Posterior vena cava (tissue), 2 donors: Measurements from ENCODE around the gene ABAT. TPM values are rescaled to one million over a fixed set of nuclear protein-coding genes. Genes with fewer than 3 reads are reported as not detected.
"Not testable (repeated sequence)": the region's sequence is repeated elsewhere in the genome, so short reads cannot be mapped to it uniquely, and the experiment has no call there.

Experiments
- DNase-seq: peaks from one replicate; pipeline ENCODE4 v3.0.0-alpha.2; 2020; ENCODE audit warnings: low spot score
- intact Hi-C, 2 donors: fragments of 100-400 bp; cut with DNase I; formaldehyde crosslinking; loops; one replicate each; pipeline versions ENCODE4 v1.14.1 to v1.14.2; 2022 to 2023
- total RNA-seq, 2 donors: library from RNA; stranded (reverse); fragmentation: NEBNext Ultra II Directional; extraction: Animal tissue kit (Norgen Biotek cat#: 25700); gene quantifications; one replicate each; pipeline ENCODE4 v1.2.1, GENCODE V29; 2021
- donor health status: DM: yes; HTN: yes; CAD: no.
- donor health status: DM: yes; HTN: yes; CAD: no.

The ABAT gene
- total RNA-seq, 2 donors from 2014 or later, result 2.2 to 4.4 TPM

GRCh38 chr16:8796469-8797363, 122.3 kb downstream of the ABAT start:
- intact Hi-C loops, result no loop called here
- DNase-seq, result no peak

GRCh38 chr16:8797364-8798173, 123.2 kb downstream of the ABAT start, which contains the start of the genes PMM2 and TMEM186:
Gene PMM2 (plus strand): TSS chr16:8797839. CDS start chr16:8797883, 44 bp downstream.
Gene TMEM186 (minus strand): TSS chr16:8797639. CDS start chr16:8797614, 25 bp downstream.
- intact Hi-C loops, result no loop called here
- peak; percentile 99 for DNase-seq

- intact Hi-C loops, result no loop called here
- no peak for DNase-seq
Measured at GRCh38 chr16:8798174-8798527, 123.7 kb downstream of the ABAT start.

DNA sequence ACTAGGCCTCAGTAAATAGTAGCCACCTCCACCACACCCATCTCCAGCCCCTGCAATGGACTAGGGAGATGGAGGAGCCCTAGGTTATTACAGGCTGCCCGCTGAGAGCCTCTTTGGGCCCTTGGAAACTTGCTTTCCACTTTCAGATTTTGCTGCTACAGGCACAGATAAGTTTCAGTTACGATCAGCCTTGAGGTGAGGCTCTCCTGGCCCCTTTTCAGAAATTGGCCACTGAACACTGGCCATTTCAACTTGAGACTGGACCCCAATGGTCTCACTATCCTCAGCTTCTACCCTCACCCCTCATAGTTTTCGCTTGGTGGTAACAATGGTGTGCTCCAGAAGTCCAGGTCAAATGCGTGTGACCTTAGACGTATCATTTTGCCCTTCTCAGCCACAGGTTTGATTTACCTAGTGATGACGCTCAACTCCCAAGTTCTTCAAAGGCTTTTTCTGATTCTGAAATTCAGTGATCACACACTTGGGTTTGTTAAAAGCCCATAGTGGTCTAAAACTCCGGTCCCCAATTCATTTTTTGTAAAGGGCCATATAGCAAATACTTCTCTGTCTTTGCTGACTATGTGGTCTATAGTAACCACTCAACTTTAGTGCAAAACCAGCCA, 124.2 kb downstream of the ABAT start:
- DNase-seq, result no peak
- intact Hi-C loops, result no loop called here

DNA sequence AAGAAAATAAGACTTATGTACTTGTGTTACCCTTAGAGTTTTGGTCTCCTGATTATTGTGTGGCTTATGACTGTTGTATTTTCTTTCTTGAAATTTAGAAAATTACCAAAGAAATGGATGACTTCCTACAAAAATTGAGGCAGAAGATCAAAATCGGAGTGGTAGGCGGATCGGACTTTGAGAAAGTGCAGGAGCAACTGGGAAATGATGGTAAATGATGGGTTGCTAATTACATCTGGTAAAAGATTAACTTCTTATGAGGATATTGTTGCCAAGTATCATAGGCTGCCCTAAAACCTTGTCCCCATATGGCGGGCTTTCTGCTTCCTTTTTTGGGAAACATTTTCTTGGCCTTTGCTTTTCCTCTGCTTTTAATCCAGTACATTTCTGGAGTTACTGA, 127.3 kb downstream of the ABAT start:
- intact Hi-C loops, result loop anchor here in 1 of 2 donors (10.0 kb wide), 1 partner anchor 63 kb away; the partner anchor contains the start of gene CARHSP1

DNA sequence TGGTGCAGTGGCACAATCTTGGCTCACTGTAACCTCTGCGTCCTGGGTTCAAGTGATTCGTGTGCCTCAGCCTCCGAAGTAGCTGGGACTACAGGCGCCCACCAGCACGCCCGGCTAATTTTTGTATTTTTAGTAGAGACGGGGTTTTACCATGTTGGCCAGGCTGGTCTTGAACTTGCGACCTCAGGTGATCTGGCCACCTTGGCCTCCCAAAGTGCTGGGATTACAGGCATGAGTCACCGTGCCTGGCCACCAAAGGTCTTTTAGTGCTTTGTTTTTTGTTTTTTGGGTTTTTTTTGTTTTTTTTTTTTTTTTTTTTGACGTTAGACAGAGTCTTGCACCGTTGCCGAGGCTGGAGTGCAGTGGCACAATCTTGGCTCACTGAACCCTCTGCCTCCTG, 129.3 kb downstream of the ABAT start:
- intact Hi-C loops, result loop anchor here in 1 of 2 donors (10.0 kb wide), 1 partner anchor 61 kb away; the partner anchor contains the start of gene CARHSP1

More for the DNA sequence above, 127.3 kb downstream of the ABAT start:
- no peak for DNase-seq

GRCh38 chr16:8804313-8804712, 129.9 kb downstream of the ABAT start:
- intact Hi-C loops, result loop anchor here in 1 of 2 donors (10.0 kb wide), 1 partner anchor 60 kb away; the partner anchor contains the start of gene CARHSP1
- DNase-seq, result no peak

More for the DNA sequence above, 129.3 kb downstream of the ABAT start:
- not testable (repeated sequence) for DNase-seq

DNA sequence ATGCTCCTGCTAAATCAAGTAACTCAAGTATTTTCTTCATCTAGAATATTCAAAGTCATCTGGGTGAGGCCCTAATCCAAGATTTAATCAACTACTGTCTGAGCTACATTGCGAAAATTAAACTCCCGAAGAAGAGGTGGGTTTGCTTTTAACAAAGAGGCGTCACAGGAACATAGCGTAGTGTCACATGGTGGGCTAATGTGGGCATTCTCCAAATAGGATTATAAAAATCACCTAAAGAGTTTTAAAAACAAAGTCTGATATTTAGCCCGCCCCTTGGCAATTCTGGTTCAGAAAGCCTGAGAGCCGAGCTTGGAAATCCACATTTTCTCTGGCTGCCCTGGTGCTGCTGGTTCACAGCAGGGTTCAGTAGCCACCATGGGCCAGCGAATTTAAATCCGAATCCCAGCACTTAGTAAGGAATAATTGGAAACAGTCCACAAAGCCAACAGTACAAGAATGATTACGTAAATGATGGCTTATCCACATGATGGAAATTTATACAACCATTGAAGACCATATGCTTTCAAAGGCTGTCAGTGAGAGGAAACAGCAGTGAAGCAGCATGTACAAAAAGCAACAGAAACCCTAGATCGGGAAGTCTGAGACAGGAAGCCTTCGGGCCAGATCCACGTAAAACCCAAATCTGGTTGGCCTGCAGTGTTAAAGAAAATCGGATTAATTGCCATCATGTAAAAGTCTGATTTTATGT, 132.0 kb downstream of the ABAT start:
- intact Hi-C loops, result loop anchor here in 1 of 2 donors (10.0 kb wide), 1 partner anchor 58 kb away; the partner anchor contains the start of gene CARHSP1
- DNase-seq, result no peak

- no peak for DNase-seq
- intact Hi-C loops, result loop anchor here in 1 of 2 donors (10.0 kb wide), 1 partner anchor 58 kb away; the partner anchor contains the start of gene CARHSP1
Measured at GRCh38 chr16:8807189-8807588, 132.8 kb downstream of the ABAT start.

DNA sequence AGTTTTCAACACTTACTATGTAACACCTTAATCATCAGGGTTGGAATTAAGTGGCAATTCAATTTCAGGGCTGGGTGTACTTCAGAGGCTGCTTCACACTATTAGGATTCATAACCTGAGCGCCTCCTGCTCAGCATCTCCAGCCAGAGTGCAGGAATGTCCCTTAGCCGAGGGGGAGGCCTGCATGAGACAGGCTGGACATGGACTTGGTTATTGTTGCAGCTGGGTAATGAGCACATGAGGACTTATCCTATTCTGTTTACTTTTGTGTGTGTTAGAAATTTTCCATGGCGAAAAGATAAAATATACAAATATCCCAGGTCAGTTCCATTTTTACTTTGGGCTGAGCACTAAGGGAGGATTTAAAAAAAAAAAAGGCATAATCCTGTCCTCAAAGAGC, 133.6 kb downstream of the ABAT start:
- no peak for DNase-seq
- intact Hi-C loops, result loop anchor here in 1 of 2 donors (10.0 kb wide), 1 partner anchor 57 kb away; the partner anchor contains the start of gene CARHSP1

GRCh38 chr16:8808613-8809353, 134.4 kb downstream of the ABAT start:
- no peak for DNase-seq
- intact Hi-C loops, result loop anchor here in 1 of 2 donors (10.0 kb wide), 1 partner anchor 56 kb away; the partner anchor contains the start of gene CARHSP1

DNA sequence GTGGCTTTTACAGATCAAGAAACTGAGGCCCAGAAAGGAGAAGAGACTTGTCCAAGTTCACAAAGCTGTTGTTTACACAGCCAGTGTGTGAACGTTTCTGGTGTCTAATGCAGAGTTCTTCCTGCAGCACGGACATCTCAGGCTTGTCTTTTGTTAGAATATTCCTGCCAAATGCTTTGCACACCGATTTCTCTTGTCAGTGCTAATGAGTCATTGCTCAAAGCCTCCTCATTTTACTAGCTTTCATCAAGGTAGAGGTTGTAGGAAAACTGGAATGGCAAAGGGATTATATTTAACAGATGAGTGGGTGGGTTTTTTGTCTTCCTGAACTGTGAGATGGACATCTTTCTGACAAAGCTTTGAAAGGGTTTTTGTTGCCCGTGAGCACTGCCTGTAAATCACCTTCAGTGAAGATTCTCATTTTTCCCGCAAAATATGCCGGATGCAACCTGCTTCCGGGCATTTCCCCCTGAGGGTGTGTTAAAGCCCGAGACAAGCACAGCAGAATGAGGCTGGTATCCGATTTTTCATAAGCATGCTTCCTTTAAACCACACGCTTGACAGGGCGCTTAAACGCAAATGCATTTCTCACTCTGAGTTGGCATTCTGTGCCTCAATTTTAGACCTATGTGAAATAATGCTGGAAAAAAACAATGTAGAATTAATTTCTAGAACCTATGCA, 137.9 kb downstream of the ABAT start:
- intact Hi-C loops, result no loop called here
- no peak for DNase-seq

DNA sequence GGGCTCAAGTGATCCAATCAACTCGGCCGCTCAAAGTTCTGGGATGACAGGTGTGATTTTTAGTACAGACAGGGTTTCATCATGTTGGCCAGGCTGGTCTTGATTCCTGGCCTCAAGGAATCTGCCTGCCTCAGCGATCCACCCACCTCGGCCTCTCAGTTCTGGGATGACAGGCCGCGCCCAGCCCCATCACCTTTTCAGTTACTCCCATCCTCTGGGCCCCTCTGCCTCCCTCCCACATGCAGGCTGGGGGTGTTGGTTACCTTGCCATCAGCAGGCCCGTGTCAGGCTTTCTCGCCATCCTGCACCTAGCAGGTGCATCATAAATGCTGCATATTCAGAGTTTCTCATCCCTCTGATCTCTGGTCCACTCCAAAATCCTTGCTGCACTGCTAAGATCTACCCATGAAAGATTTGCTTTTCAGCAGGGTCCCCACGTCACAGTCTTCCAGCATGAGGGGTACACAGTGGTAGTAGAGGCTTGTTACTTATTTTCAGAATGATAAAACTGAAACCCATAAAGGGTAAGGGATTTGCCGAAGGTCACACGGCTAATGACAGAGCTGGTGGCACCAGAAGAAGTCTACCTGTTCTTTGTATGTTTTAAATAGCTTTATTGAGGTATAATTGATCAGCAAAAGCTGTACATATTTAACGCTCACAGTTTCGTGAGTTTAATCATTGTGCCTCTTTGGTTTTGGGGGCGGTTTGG, 139.8 kb downstream of the ABAT start:
- DNase-seq, result no peak
- intact Hi-C loops, result no loop called here

DNA sequence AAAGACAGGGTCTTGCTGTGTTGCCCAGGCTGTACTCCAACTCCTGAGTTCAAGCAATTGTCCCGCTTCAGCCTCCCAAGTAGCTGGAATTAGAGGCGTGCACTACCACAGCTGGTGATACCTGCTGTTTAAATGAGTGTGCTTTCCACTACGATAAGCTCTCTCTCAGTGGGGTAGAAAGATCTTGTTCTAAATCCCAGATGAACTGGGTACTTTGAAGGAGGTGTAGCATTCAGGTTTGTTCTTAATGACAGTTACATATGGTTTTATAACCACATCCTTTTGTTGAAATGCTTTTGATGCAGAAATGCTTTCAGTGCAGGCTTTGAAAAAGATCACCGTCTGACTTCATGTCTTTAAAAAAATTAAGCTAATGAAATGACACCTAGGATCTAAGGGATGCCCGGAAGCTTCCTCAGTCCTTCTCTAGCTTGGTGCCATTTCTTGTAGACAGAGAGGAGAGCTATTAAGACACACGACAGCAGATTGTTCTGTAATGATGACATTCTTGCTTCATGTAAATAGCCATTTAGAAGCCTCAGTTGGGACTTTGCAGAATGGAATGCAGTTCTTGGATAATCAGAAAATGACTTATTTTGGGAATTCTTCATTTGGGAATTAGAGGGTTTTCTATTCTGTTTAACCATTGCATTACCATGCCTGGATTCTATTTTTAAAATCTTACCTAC, 142.7 kb downstream of the ABAT start:
- no peak for DNase-seq
- intact Hi-C loops, result no loop called here

DNA sequence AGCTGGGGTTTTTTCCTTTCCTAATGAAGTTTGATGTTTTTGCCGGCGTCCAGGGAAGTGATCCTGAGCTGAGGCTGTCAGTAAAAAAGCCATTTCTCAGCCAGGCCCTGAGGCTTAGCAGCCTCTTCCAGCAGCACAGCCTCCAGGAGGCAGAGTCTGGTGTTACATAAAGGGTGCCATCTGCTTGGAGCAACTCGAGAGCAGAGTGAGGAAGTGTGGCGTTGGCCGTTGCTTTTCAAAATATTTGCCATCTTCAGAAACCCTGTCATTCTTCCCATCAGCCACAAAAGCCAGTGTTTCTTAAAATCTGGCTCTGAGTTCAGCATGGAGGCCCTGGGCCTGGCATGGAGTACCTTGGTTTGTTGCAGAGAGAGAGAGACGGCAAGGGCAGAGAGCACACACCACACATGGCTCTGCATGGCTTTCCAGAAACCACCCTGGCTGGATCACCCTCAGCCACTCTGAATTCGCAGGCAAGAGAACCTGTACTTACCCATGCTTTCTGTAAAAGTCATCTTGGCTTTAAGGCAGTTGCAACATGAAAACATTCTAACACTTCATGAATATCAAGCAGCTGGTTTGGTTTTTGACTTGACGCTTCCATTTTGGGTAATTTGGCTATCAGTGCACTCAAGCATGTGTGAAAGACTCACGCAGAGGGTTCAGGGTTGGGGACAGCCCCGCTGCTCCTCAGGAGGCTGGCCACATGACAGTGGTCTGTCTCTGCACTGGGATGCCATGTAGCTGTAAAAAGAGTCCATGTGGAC, 144.3 kb downstream of the ABAT start:
- DNase-seq, result no peak
- intact Hi-C loops, result no loop called here
